HG02943 (cell line): Measurements from ENCODE around the gene GNPDA1.

Source experiments
- ATAC-seq: cut with Tn5 transposase; IDR thresholded peaks from one replicate; pipeline ENCODE4 v1.9.1; 2021; ENCODE audit warnings: mild to moderate bottlenecking, low read depth, moderate library complexity; ENCODE audit not compliant: unreplicated experiment

GNPDA1 gene

DNA sequence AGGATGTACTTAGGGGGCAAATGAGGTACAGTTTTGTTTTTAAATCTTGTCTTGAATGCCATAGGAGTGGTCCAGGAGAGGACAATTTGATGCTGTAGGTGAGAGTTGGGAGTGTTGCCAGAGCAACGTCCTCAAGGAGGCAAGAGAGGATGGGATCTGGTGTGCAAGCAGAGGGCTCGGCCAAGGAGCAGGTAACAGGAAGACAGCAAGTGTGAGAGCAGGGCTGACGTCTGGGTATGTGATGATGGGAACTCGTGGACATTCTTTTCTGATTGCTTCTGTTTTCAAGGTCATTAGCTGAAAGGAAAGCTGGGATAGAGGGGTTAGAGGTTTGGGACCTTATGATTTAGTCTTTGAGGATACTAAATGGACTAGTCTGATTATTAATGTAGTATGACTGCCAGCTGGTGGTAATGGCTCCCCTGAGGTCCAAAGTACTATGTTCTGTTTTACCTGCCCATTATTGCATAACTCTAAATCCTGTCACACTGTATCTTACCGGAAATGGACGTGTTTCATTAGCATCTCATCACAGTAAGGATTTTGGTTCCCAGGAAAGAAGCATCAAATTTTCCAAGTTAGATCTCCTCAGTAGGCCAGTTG lies 15.4 kb downstream of the GNPDA1 start:
- ATAC-seq = no peak

DNA sequence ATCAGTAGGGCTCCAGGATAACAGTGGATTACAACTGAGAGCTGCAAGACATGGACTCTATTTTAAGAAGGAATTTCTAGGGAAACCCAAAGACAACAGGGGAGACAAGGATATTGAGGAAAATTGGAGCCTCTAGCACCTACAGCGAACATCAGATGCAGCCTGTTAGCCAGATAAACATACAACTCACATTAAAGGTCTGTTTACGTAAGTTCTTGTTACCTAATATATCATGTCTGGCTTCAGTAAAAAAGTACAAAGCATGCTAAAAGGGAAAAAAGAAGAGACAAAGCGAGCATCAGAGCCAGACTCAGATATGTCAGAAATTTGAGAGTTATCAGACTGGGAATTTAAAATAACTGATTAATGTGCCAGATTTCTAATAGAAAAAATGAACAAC lies 17.2 kb downstream of the GNPDA1 start:
- ATAC-seq = no peak

DNA sequence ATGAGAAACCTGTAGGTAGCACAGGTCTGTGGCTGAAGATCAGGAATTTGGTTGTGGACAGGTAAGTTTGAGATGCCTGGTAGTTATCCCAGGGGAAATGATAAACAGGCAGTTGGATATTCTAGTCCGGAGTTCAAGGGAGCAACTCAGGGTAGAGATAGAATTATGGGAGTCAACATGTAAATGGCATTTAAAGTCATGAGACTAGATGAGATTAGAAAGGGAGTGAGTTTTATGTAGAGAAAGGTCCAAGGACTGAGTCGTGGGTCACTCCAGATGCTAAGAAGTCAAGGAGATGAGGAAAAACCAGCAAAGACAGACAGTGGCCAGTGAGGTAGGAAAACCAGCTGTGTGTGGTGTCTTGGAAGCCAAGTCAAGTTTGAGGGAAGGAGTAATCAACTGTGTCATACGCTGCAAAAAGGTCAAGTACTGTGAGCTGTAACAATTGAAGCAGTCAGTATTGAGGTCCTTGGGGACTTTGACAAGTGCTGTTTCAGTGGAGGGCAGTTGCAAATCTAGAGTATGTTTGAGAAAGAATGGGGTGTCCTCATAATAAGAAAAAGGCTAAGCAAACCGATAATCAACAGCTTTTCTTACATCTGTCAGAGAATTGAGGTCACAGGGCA lies 18.2 kb downstream of the GNPDA1 start:
- no peak for ATAC-seq

DNA sequence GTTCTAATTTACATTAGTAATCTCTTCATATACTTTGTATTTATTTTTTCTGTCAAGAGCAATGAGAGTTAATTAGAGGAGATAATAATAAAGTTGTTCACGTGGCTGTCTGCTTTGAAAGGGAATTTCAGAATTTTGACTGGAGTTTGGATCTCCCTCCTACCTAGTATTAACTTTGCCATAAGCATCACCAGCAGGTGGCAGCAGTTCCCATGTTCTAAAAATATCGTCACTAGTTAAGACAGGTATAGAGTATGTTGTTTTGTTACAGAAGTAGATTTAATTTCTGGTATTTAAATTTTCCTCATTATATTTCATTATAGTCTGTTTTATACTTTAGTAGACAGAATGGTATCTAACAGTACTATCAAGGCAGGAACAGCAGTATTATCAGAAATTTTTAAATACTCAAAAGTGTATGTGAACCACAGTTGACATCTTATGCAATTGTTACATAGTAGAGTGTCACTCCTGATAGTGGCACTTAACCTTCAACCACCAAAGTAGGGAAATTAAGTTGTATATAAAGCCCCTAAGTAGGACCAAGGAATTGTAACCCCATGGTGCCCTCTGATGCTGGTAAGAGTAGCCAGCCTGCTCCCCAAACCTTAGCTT lies 20.4 kb downstream of the GNPDA1 start:
- no peak for ATAC-seq

DNA sequence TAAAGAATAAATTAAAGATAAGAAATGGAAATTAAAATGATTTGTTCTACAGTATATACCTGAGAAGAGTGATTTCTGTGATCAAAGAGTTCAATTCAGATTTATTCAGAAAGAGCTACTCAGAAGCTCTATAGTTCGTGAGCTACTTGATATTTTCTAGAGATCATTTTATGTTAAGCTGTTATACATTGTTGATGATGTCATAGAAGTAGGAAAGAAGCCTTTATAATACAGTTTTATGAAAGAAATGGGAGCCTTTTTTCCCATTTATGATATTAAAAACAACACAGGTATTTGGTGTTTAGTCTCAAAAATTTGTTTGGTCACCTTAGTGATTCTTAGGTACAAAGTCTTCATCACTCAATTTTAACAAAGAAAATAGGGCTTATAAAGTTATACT lies 23.1 kb downstream of the GNPDA1 start:
- no peak for ATAC-seq

DNA sequence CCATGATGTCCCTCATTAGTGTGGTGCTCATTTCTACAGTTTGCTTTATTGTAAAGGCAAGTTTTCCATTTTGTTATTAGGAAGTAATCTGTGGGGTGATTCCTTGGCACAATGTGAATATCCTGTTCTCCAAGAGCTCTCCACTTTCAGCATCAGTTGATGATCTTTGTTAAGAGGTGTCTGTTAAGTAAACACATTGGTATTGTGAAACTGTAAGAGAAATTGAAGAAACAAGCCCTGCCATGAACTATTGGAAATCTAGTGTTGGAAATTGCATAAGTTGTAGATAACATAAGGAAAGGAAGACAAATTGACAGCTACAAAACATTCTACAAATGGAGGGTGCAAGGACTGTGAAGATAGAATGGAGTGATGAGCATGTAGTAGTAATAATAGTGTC lies 26.8 kb downstream of the GNPDA1 start:
- no peak for ATAC-seq

DNA sequence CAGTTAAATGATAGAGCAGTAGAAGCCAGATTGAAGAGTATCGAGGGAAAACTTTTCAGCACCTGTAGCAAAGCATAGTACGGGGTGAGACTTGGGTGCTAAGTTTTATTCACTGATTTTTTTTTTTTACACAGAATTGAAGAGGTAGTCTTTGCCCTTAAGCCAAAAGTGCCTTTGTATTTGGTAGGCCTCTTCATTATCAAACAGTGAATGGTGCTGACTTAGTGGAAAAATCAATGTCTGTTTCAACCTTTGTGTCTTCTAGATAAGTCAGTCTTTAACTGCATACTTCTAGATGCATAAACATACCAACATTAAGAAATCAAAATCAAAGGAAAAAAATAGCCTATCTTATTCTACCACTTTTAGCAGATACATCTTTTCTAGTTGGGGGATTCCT lies 30.2 kb downstream of the GNPDA1 start:
- ATAC-seq = no peak

DNA sequence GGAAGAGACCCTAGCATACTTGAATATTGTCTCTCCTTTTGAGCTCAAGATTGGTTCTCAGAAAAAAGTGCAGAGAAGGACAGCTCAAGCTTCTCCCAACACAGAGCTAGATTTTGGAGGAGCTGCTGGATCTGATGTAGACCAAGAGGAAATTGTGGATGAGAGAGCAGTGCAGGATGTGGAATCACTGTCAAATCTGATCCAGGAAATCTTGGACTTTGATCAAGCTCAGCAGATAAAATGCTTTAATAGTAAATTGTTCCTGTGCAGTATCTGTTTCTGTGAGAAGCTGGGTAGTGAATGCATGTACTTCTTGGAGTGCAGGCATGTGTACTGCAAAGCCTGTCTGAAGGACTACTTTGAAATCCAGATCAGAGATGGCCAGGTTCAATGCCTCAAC lies 34.4 kb downstream of the GNPDA1 start:
- no peak for ATAC-seq

DNA sequence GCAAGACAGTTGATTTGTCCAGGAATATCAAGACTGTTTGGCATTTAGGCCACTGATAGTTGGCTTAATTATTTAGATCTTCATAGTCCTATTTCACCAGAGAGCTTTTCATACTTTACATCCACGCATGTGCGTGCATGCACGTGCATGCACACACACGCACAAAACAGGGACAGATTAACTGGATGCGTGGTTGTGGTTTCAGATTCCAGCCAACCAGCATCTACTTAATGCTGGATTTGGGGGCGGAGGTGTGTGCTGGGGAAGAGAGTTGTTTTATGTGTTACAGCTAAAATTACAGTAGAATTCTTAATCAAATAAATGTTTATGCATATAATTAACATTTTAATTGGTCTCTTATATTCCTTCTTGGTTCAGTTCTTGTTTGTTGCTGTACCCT lies 36.7 kb downstream of the GNPDA1 start:
- ATAC-seq = no peak

DNA sequence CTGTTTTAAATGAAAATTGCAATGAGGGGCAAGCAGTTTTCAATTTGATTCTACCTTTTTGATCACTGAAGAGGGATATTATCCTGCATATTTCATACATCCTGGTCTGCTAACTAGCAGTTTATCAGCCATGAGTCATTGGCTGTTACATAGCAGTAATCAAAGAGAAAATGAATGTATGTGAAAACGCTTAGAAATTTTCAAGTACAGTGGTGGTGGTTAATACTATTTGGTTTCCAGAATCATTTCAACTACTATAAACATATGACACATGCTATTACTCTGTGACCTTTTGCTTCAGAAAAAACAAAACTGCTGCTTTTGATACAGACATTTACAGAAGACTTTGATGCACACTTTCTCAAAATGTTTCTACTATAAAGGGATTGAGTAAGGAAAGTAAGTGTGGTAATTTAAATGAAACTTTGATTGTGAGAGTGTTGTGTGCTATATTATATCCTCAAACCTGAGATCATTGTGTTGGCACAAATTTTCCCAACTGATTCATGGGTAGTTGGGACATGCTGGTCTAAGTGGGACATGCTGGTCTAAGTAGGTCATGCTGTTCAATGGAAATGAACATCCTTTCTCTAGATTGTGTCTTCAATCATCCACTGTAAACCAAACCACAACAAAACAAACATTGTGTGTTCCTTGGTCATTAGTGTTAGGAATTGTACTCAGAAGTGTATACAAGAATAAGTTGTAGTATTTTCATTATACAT lies 38.8 kb downstream of the GNPDA1 start:
- ATAC-seq = no peak

DNA sequence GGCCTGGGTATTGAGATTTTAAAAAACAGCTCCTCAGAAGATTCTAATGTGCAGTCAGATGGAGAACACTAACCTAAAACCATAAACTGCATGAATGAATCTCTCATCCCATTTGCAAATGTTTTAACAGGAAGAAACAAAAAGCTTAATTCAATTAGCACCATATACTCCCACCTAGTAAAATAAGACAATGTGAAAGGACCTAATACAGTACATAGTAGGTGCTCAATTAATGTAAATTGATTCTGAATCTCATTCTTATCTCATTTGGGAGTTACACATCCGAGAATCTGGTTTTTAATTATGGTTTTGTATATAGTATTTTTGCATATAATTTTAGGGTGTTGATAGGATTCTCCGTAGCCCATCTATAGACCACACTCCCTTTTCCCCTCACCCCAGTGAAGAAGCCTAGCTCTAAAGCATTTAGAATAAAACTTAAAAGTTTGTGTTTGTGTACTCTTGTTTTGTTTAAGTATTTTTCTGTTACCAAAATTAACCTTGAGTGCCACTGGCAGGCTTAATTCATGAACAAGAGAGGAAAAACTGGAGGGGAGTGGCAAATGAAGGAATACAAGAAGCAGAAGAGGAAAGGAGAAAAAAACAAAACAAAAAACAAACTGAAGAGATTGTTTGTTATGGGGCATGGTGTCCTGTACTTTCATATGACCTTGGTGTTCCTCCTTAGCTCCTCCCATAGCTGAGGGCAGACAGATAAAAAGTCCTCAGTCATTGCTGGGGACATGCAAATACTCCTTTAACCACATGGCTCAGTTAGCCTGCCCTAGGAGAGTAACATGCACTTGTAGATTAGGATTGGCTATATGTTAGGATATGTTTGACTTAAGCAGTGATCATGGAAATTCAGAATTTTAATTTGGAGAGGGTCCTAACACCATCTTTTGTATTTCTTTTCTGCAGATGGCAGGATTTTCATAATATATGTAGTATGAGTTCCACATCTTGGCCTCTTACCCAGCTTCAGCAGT lies 42.8 kb downstream of the GNPDA1 start:
- peak; percentile 49 for ATAC-seq

DNA sequence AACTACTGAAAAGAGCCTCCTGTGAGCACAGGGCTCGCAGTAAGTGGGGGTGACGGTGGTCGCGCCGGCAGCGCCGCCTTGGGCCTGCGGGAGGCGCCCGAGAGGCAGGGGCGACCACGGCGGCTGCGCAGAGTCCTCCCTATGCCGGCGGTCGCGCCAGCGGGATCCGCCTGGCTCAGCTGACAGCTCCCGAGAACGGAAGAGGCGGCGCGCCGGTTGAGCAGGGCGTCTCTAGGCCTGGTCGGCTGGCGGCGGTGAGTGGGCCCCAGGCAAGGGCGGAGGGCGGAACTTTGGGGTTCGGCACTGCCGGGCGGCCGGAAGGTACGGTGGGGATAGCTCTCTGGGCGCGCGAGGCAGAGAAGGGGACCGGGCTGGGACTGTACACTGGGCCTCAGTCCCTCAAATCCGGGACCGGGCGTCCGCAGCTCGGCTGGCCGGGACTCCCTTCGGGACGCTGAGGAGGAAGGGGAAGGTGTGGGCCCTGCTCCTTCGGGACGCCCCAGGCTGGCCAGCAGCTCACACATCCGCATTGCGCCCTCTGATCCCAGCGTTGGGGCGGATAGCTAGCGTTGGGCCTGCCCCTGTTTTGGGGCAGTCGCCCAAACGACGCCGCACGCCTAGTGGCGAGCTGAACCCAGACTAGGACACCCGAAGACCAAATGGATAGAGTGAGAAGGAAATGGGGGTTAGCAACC lies 43.8 kb downstream of the GNPDA1 start, which contains the start of gene RNF14:
Gene RNF14 (plus strand): TSS at position 192 of the 695 bp plus-strand sequence. CDS start 4,484 bp downstream, outside the sequence.
- peak; percentile 90 for ATAC-seq

DNA sequence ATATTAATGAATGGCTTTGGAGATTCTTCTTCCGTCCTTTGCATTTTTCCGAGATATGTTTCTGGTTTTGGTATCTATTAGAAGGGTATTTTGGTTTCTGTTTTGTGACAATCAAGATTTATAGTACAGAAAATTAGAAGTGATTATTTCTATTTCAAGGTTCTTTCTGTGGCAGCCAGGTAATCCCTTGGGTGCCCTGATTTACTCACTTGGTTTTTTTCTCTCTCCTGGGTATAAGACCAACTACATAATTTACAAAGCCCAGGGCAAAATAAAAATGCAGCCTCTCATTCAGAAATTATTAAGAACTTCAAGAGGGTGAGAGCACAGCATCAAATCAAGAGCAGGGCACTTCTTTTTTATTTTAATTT lies 45.9 kb downstream of the GNPDA1 start:
- no peak for ATAC-seq

DNA sequence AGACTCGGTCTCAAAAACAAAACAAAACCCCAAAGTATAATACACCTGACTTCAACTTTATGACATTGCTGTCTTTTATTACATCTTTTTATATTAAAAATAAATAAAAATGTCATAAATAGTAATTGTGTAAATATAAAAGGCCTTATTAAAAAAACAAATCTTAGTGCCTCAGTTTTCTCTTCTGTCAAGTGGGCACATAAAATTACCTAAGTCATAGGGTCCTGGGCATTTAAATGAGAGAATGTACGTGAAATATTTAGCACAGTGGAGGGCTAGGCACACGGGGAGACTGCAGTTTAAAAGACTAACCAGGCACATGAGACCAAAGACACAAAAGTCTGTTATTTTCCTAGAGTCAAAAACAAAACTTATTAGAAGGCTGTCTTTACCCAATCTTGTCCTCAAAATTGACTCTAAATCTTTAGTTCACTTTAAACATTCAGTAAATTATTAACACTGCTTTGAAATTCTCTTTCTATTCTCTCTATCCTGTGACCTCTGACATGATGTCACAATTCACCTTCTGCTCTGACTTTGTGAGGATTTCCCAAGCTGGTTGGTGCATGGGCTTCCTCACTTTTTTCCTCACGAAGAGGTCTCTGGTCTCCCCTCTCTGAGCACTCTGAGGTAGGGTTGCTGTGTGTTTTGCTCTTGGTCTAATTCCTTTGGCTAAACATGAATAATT lies 46.4 kb downstream of the GNPDA1 start:
- ATAC-seq = no peak

DNA sequence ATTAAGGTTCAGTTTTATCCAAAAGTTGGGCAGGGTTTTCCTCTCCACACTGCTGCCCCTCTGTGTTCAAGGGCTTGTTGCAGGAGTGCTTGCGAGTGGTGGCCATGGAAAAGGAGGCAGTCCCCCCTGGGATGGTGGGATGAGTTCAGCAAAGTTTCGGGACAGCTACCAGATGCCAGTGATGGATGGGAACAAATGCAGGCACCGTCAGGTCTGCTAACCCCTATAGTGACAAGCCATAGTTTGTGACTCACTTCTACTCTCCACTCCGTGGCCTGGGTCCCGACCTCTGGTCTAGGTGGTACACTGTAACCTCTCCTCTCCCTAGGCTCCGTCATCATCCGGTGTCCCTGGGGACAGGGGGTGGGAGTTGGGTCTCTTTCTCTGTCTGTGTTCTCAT lies 47.8 kb downstream of the GNPDA1 start:
- no peak for ATAC-seq

DNA sequence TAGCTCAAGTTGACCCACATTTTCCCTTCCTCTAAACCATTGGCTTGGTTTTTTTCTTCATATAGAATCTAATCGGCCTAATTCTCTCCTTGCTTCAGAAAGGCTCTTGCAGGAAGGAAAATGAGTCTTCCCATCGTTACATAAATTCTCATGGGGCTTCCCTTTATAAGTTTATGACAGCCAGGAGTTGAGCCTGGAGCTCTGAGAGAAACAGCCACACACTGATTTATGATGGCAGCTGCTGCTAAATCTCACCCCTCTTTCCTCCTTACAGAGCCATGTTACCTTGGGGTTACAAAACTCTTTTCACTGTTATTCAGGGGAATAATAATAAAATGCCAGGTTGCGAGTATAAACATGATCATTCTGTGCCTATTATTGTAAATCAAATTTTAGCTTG lies 49.1 kb downstream of the GNPDA1 start:
- no peak for ATAC-seq

DNA sequence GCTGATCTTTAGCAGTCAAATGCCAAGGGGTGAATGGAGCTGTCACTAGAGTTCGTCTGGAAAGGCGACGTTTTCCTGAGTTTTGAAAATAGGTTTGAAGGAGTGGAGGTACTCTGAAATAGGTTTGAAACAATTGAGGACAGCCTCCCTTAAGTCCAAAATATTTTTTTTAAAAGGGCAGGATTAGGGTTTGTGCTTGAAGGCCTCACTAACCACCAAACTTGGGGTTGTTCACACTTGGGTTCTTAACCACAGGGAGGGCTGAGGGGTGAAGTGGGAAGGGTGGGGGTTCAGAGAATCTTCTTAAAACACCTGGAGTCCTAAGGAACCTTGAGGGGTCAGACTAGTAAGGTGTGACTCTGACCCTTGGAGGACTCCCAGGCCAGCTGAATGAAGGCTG lies 51.4 kb downstream of the GNPDA1 start:
- no peak for ATAC-seq

DNA sequence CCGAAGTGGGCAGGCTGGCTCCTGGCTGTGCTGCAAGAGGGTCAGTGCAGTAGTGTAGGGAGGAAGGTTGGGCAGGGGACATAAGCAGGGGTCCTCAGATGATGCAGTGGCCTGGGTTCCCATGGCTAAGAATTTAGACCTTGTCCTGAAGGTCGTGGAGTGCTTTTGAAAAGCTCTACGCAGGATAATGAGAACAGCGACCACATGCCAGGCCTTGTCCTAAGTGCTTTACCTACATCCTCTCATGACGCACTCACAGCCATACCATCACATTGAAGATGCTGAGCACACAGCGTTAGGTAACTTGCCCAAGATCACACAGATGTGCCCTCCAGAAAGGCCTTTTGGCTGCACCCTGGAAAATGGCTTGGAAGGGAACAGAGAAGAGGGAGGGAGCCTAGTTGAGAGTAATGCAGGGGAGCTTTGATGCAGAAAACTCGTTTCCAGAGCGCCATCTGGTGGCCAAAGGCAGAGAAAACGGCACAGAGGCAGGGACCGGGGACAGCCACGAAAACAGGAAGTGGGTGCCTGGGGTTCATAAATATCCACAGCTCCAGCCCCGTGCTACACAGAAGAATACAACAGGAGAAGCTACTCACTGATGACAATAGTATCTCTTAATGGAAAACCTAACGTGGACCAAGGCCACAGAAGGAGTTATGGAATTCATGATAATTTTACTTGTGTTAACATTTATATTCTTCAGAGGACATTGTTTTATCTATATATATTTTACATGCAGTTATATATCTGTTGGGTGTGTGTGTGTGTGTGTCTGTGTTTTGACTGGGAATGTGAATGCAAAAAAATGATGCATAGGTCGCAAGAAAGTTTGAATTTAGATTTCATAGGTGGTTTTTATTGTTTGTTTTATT lies 52.1 kb downstream of the GNPDA1 start:
- peak; percentile 93 for ATAC-seq
